Chondrocyte (in vitro differentiated cells): ENCODE measurements around the gene ANKRD12. TPM values are rescaled to one million over a fixed set of nuclear protein-coding genes. Genes with fewer than 3 reads are reported as not detected.

Experiments used
- DNase-seq: peaks from one replicate; pipeline ENCODE4 v3.0.0; 2021; ENCODE audit warnings: mixed read lengths, low spot score
- H3K27ac Mint-ChIP-seq: one replicate; pipeline ENCODE4 v1.8.0; 2021; ENCODE audit warnings: mild to moderate bottlenecking, moderate library complexity, mixed read lengths; ENCODE audit not compliant: unreplicated experiment
- H3K27me3 Mint-ChIP-seq: 2 replicates; pipeline ENCODE4 v1.8.0; 2021; ENCODE audit warnings: low read depth, mixed read lengths
- H3K36me3 Mint-ChIP-seq: 2 replicates; pipeline ENCODE4 v1.8.0; 2021; ENCODE audit warnings: low read depth, mixed read lengths
- H3K4me1 Mint-ChIP-seq: 2 replicates; pipeline ENCODE4 v1.8.0; 2021; ENCODE audit warnings: low read depth, mild to moderate bottlenecking, mixed read lengths
- H3K4me3 Mint-ChIP-seq: one replicate; pipeline ENCODE4 v1.8.0; 2021; ENCODE audit warnings: mild to moderate bottlenecking, moderate library complexity, mixed read lengths; ENCODE audit not compliant: unreplicated experiment
- H3K9me3 Mint-ChIP-seq: 2 replicates; pipeline ENCODE4 v1.8.0; 2021; ENCODE audit warnings: low read depth, mixed read lengths
- CTCF ChIP-seq: fragments of 200-600 bp; sonication (generic); IDR thresholded peaks from 2 replicates; pipeline ENCODE4 v1.5.0; 2021; ENCODE audit warnings: antibody characterized with exemption, mild to moderate bottlenecking, moderate library complexity
- total RNA-seq: library from RNA; stranded (reverse); gene quantifications from 3 replicates; pipeline ENCODE4 v1.2.1, GENCODE V29; 2021

ANKRD12 gene
- total RNA-seq, 1 donor from 2014 or later, result 34.0 TPM

DNA sequence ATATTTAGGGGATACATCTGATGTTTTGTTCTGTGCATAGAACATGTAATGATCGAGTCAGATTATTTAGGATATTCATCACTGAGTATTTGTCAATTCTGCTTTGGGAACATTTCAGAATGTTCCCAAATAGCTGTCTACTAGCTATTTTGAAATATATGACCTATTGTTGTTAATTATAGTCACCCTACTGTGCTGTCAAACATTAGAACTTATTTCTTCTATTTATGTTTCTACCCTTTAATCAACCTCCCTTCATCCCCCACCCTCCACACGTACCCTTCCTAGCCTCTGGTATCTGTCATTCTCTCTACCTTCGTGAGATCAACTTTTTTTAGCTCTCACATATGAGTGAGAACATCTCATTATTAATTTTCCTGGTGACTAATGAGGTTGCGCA lies 40.9 kb downstream of the ANKRD12 start:
- TF ChIP-seq CTCF, result no peak
- H3K4me3 Mint-ChIP-seq, result no peak overlapping the region

DNA sequence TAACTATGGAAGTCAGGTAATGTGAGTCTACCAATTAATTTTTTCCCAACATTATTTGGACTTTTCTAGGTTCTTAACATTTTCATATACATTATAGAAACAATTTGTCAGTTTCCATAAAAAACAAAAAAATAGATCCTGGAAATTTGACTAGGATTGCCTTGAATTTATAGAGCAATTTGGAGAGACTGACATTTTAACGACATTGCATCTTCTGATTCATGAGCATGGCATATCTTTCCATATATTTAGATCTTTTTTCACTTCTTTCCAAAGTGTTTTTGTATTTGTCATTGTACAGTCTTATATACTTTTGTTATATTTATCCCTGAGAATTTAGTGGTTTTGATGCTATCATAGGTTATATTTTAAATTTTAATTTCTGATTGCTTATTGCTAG lies 42.0 kb downstream of the ANKRD12 start:
- Mint-ChIP-seq H3K9me3 (peaks cover 8% of the 10 kb centered on the region), H3K27ac (no peak overlapping the region), H3K36me3 (peaks cover 8% of the 10 kb centered on the region), H3K4me3 (no peak overlapping the region), H3K27me3 (no peaks in the 10 kb centered on the region), H3K4me1 (peaks cover 6% of the 10 kb centered on the region)
- TF ChIP-seq CTCF, result no peak
- no peak for DNase-seq

More for the DNA sequence above, 40.9 kb downstream of the ANKRD12 start:
- Mint-ChIP-seq H3K9me3 (no peaks in the 10 kb centered on the region), H3K4me1 (peaks cover 6% of the 10 kb centered on the region), H3K36me3 (no peaks in the 10 kb centered on the region), H3K27ac (no peak overlapping the region), H3K27me3 (no peaks in the 10 kb centered on the region)
- DNase-seq, result no peak

- Mint-ChIP-seq H3K27ac (no peak overlapping the region), H3K4me3 (no peak overlapping the region), H3K9me3 (peaks cover 10% of the 10 kb centered on the region), H3K27me3 (no peaks in the 10 kb centered on the region), H3K36me3 (peaks cover 14% of the 10 kb centered on the region), H3K4me1 (peaks cover 16% of the 10 kb centered on the region)
- no peak for TF ChIP-seq CTCF
- no peak for DNase-seq
Measured at GRCh38 chr18:9181275-9181674, 44.7 kb downstream of the ANKRD12 start.

GRCh38 chr18:9182852-9183399 lies 46.3 kb downstream of the ANKRD12 start:
- no peak overlapping the region for H3K27ac Mint-ChIP-seq
- peaks cover 12% of the 10 kb centered on the region for H3K4me1 Mint-ChIP-seq
- DNase-seq, result no peak
- no peak overlapping the region for H3K4me3 Mint-ChIP-seq
- H3K9me3 Mint-ChIP-seq, result peaks cover 10% of the 10 kb centered on the region
- H3K27me3 Mint-ChIP-seq, result no peaks in the 10 kb centered on the region
- TF ChIP-seq CTCF, result no peak
- H3K36me3 Mint-ChIP-seq, result peaks cover 16% of the 10 kb centered on the region

DNA sequence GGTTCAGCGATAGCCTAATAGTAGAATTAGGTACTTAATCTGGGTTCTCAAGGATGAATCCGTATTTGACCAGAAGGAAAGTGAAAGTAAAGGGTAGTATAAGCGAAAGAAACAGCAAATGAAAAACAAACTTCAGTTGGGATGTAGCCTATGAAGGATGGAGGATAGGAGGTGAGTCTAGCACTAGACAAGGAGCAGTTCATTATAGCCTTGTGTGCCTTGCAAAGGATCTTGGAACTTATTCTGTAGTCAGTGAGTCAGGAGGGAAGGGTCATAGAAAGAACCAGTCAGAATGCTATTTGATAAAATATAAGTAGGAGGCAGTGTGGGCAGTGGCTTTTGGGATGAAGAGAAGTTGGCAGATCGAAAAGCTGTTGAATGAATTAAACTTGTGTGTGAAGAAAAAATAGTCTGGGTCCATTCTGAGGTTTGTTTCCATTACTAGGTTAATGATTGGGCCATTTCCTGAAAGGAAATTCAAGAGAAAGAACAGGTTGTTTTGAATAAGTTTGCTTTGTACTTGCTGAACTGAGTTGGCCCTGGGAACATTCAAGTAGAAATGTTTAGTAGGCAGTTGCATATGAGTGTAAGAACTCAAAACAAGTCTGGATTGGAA lies 48.5 kb downstream of the ANKRD12 start:
- no peaks in the 10 kb centered on the region for H3K27me3 Mint-ChIP-seq
- peaks cover 19% of the 10 kb centered on the region for H3K36me3 Mint-ChIP-seq
- no peak overlapping the region for H3K27ac Mint-ChIP-seq
- H3K4me1 Mint-ChIP-seq, result peaks cover 20% of the 10 kb centered on the region
- peaks cover 10% of the 10 kb centered on the region for H3K9me3 Mint-ChIP-seq
- no peak overlapping the region for H3K4me3 Mint-ChIP-seq
- TF ChIP-seq CTCF, result no peak
- DNase-seq, result no peak
